ENCODE results near the gene TBC1D1.

Gene TBC1D1

DNA sequence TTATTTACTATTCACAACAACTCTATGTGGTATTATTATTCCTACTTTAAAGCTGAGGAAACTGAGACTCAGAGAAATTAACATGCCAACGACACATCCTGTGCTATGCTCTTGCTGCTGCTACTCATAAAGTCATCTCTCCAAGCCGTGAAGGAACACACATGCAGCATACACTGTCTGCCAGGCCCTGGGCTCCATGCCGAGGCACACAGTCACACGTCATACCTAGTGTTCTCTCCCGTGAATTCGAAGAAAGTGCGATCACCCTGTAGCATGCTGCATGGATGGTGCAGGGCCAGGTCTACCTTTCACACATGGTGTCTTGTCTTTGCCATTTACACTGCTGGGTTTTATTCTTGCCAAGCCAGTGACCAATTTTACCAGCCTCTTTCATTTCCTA, 34.1 kb downstream of the TBC1D1 start:
- DNase-seq (ENCODE audit: low read depth, low spot score) = no peak
- Histone ChIP-seq H3K9ac (ENCODE audit: insufficient read length, low read depth) (no peak overlapping the region), H3K9me3 (ENCODE audit: insufficient read depth, low read length) (no peaks in the 10 kb centered on the region), H3K4me3 (ENCODE audit: insufficient read length, low read depth) (no peak overlapping the region), H3K36me3 (ENCODE audit: insufficient read depth, insufficient read length, low read length) (no peaks in the 10 kb centered on the region), H3K4me1 (ENCODE audit: insufficient read depth, insufficient read length) (no peaks in the 10 kb centered on the region), H3K27me3 (ENCODE audit: insufficient read depth, insufficient read length) (no peaks in the 10 kb centered on the region)
- TF ChIP-seq ZNF274 (IDR thresholded peaks at IDR 0.05; ENCODE audit: low read depth, low read length) (no peak), SUZ12 (IDR thresholded peaks at IDR 0.05; ENCODE audit: extremely low read depth, insufficient read depth, insufficient read length) (no peak), YY1 (IDR thresholded peaks at IDR 0.05; ENCODE audit: insufficient read depth, insufficient read length) (no peak)

GRCh38 chr4:37927434-37927833, 36.5 kb downstream of the TBC1D1 start:
- no peak for DNase-seq (ENCODE audit: low read depth, low spot score)
- H3K27me3 ChIP-seq (ENCODE audit: insufficient read depth, insufficient read length) = no peaks in the 10 kb centered on the region
- H3K4me3 ChIP-seq (ENCODE audit: insufficient read length, low read depth) = no peak overlapping the region
- H3K4me1 ChIP-seq (ENCODE audit: insufficient read depth, insufficient read length) = no peaks in the 10 kb centered on the region
- H3K9ac ChIP-seq (ENCODE audit: insufficient read length, low read depth) = no peak overlapping the region
- no peaks in the 10 kb centered on the region for H3K36me3 ChIP-seq (ENCODE audit: insufficient read depth, insufficient read length, low read length)
- H3K9me3 ChIP-seq (ENCODE audit: insufficient read depth, low read length) = no peaks in the 10 kb centered on the region
- TF ChIP-seq YY1 (IDR thresholded peaks at IDR 0.05; ENCODE audit: insufficient read depth, insufficient read length) = no peak
- TF ChIP-seq ZNF274 (IDR thresholded peaks at IDR 0.05; ENCODE audit: low read depth, low read length) = no peak
- TF ChIP-seq SUZ12 (IDR thresholded peaks at IDR 0.05; ENCODE audit: extremely low read depth, insufficient read depth, insufficient read length) = no peak

- H3K9ac ChIP-seq (ENCODE audit: insufficient read length, low read depth) = no peak overlapping the region
- H3K4me3 ChIP-seq (ENCODE audit: insufficient read length, low read depth) = no peak overlapping the region
- TF ChIP-seq ZNF274 (IDR thresholded peaks at IDR 0.05; ENCODE audit: low read depth, low read length) (no peak), YY1 (IDR thresholded peaks at IDR 0.05; ENCODE audit: insufficient read depth, insufficient read length) (no peak), SUZ12 (IDR thresholded peaks at IDR 0.05; ENCODE audit: extremely low read depth, insufficient read depth, insufficient read length) (no peak)
- no peak for DNase-seq (ENCODE audit: low read depth, low spot score)
- no peaks in the 10 kb centered on the region for H3K4me1 ChIP-seq (ENCODE audit: insufficient read depth, insufficient read length)
- H3K36me3 ChIP-seq (ENCODE audit: insufficient read depth, insufficient read length, low read length) = no peaks in the 10 kb centered on the region
- no peaks in the 10 kb centered on the region for H3K9me3 ChIP-seq (ENCODE audit: insufficient read depth, low read length)
- H3K27me3 ChIP-seq (ENCODE audit: insufficient read depth, insufficient read length) = no peaks in the 10 kb centered on the region
Measured at GRCh38 chr4:37928426-37929416, 37.8 kb downstream of the TBC1D1 start.

DNA sequence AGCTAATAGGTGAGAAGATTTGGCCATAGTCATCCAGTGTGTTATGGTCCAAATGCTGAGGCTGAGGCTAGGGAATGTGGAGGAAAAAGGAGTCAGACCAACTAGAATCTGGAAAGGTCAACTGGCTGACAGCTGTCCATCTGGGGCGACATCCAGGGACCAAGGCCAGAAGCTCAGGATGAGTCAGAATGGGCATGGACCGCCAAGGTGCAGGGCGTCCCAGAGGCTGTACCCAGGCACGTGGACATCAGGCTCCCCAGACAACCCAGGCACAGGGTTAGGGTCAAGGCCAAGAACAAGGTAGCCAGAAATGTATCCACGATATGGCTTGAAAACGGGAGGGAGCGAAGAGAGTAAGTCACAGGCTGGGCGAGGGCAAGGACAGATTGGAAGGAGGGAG, 43.2 kb downstream of the TBC1D1 start:
- no peak for TF ChIP-seq ZNF274 (IDR thresholded peaks at IDR 0.05; ENCODE audit: low read depth, low read length)
- Histone ChIP-seq H3K27me3 (ENCODE audit: insufficient read depth, insufficient read length) (no peaks in the 10 kb centered on the region), H3K36me3 (ENCODE audit: insufficient read depth, insufficient read length, low read length) (no peaks in the 10 kb centered on the region)

GRCh38 chr4:37934609-37935008, 43.7 kb downstream of the TBC1D1 start:
- no peak for DNase-seq (ENCODE audit: low read depth, low spot score)
- Histone ChIP-seq H3K9me3 (ENCODE audit: insufficient read depth, low read length) (0 out of 2 replicates have a peak, but pooled peaks cover 6% of the 10 kb centered on the region), H3K4me1 (ENCODE audit: insufficient read depth, insufficient read length) (no peaks in the 10 kb centered on the region), H3K36me3 (ENCODE audit: insufficient read depth, insufficient read length, low read length) (no peaks in the 10 kb centered on the region), H3K4me3 (ENCODE audit: insufficient read length, low read depth) (no peak overlapping the region), H3K9ac (ENCODE audit: insufficient read length, low read depth) (no peak overlapping the region), H3K27me3 (ENCODE audit: insufficient read depth, insufficient read length) (no peaks in the 10 kb centered on the region)
- no peak for TF ChIP-seq ZNF274 (IDR thresholded peaks at IDR 0.05; ENCODE audit: low read depth, low read length)
- no peak for TF ChIP-seq YY1 (IDR thresholded peaks at IDR 0.05; ENCODE audit: insufficient read depth, insufficient read length)
- TF ChIP-seq SUZ12 (IDR thresholded peaks at IDR 0.05; ENCODE audit: extremely low read depth, insufficient read depth, insufficient read length) = no peak

More for the DNA sequence above, 43.2 kb downstream of the TBC1D1 start:
- H3K4me3 ChIP-seq (ENCODE audit: insufficient read length, low read depth) = no peak overlapping the region
- no peaks in the 10 kb centered on the region for H3K4me1 ChIP-seq (ENCODE audit: insufficient read depth, insufficient read length)
- 0 out of 2 replicates have a peak, but pooled peaks cover 6% of the 10 kb centered on the region for H3K9me3 ChIP-seq (ENCODE audit: insufficient read depth, low read length)
- no peak for DNase-seq (ENCODE audit: low read depth, low spot score)
- no peak overlapping the region for H3K9ac ChIP-seq (ENCODE audit: insufficient read length, low read depth)

DNA sequence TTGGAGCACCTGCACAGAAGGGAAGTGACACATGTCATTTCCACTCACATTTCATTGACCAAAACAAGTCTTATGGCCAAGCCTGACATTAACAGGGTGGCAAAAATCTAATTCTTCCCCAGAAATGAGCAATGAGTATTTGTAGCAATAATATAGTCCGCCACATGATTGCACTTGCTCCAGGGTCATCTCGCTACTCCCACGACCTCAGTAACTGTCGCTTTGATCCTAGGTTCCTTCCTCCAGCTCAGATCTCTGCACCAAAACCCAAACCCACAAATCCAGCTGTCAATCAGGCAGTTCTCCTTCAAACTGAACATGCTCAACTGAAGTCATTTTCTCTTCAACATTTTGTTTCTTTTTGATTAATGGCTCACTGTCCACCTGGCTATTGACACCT, 44.1 kb downstream of the TBC1D1 start:
- H3K9ac ChIP-seq (ENCODE audit: insufficient read length, low read depth) = no peak overlapping the region
- TF ChIP-seq YY1 (IDR thresholded peaks at IDR 0.05; ENCODE audit: insufficient read depth, insufficient read length) (no peak), ZNF274 (IDR thresholded peaks at IDR 0.05; ENCODE audit: low read depth, low read length) (no peak), SUZ12 (IDR thresholded peaks at IDR 0.05; ENCODE audit: extremely low read depth, insufficient read depth, insufficient read length) (no peak)
- H3K4me1 ChIP-seq (ENCODE audit: insufficient read depth, insufficient read length) = no peaks in the 10 kb centered on the region
- H3K4me3 ChIP-seq (ENCODE audit: insufficient read length, low read depth) = no peak overlapping the region
- no peak for DNase-seq (ENCODE audit: low read depth, low spot score)
- 0 out of 2 replicates have a peak, but pooled peaks cover 6% of the 10 kb centered on the region for H3K9me3 ChIP-seq (ENCODE audit: insufficient read depth, low read length)
- H3K36me3 ChIP-seq (ENCODE audit: insufficient read depth, insufficient read length, low read length) = no peaks in the 10 kb centered on the region
- no peaks in the 10 kb centered on the region for H3K27me3 ChIP-seq (ENCODE audit: insufficient read depth, insufficient read length)

- 0 out of 2 replicates have a peak, but pooled peaks cover 6% of the 10 kb centered on the region for H3K9me3 ChIP-seq (ENCODE audit: insufficient read depth, low read length)
- no peak for DNase-seq (ENCODE audit: low read depth, low spot score)
- H3K4me3 ChIP-seq (ENCODE audit: insufficient read length, low read depth) = no peak overlapping the region
- no peaks in the 10 kb centered on the region for H3K4me1 ChIP-seq (ENCODE audit: insufficient read depth, insufficient read length)
- H3K9ac ChIP-seq (ENCODE audit: insufficient read length, low read depth) = no peak overlapping the region
- no peaks in the 10 kb centered on the region for H3K27me3 ChIP-seq (ENCODE audit: insufficient read depth, insufficient read length)
- no peak for TF ChIP-seq ZNF274 (IDR thresholded peaks at IDR 0.05; ENCODE audit: low read depth, low read length)
- TF ChIP-seq SUZ12 (IDR thresholded peaks at IDR 0.05; ENCODE audit: extremely low read depth, insufficient read depth, insufficient read length) = no peak
- no peak for TF ChIP-seq YY1 (IDR thresholded peaks at IDR 0.05; ENCODE audit: insufficient read depth, insufficient read length)
- H3K36me3 ChIP-seq (ENCODE audit: insufficient read depth, insufficient read length, low read length) = no peaks in the 10 kb centered on the region
Measured at GRCh38 chr4:37936889-37937498, 46.1 kb downstream of the TBC1D1 start.
